NCI-H1048 (cell line): ENCODE data around the gene THSD4.
"Not testable (repeated sequence)": the region's sequence is repeated elsewhere in the genome, so short reads cannot be mapped to it uniquely, and the experiment has no call there.

Source experiments
- DNase-seq: peaks from one replicate; lab custom pipeline; 2025; lab: John Stamatoyannopoulos, UW

THSD4 gene

GRCh38 chr15:71723344-71723743 is 608.1 kb downstream of the THSD4 start:
- DNase-seq, result no peak

GRCh38 chr15:71725207-71725955 is 610.1 kb downstream of the THSD4 start:
- not testable (repeated sequence) for DNase-seq

GRCh38 chr15:71728881-71729280 is 613.6 kb downstream of the THSD4 start:
- DNase-seq, result no peak

GRCh38 chr15:71729319-71729718 is 614.0 kb downstream of the THSD4 start:
- DNase-seq, result no peak

- no peak for DNase-seq
Measured at GRCh38 chr15:71730277-71731144, 615.2 kb downstream of the THSD4 start.

- no peak for DNase-seq
Measured at GRCh38 chr15:71732636-71733035, 617.4 kb downstream of the THSD4 start.

GRCh38 chr15:71733122-71733521 is 617.9 kb downstream of the THSD4 start:
- no peak for DNase-seq

- DNase-seq, result no peak
Measured at GRCh38 chr15:71734709-71735384, 619.6 kb downstream of the THSD4 start.

GRCh38 chr15:71735385-71735757 is 620.1 kb downstream of the THSD4 start:
- DNase-seq, result no peak

- no peak for DNase-seq
Measured at GRCh38 chr15:71736286-71736947, 621.1 kb downstream of the THSD4 start.

- DNase-seq, result no peak
Measured at GRCh38 chr15:71737761-71738160, 622.5 kb downstream of the THSD4 start.

- no peak for DNase-seq
Measured at GRCh38 chr15:71739355-71739754, 624.1 kb downstream of the THSD4 start.

GRCh38 chr15:71742964-71743363 is 627.7 kb downstream of the THSD4 start:
- no peak for DNase-seq

GRCh38 chr15:71743861-71744382 is 628.7 kb downstream of the THSD4 start:
- DNase-seq, result no peak

- no peak for DNase-seq
Measured at GRCh38 chr15:71746719-71747118, 631.4 kb downstream of the THSD4 start.

- no peak for DNase-seq
Measured at GRCh38 chr15:71747128-71748083, 632.1 kb downstream of the THSD4 start.

- no peak for DNase-seq
Measured at GRCh38 chr15:71748293-71748718, 633.0 kb downstream of the THSD4 start.

GRCh38 chr15:71749500-71749899 is 634.2 kb downstream of the THSD4 start:
- DNase-seq, result no peak

- no peak for DNase-seq
Measured at GRCh38 chr15:71752128-71752527, 636.9 kb downstream of the THSD4 start.

- no peak for DNase-seq
Measured at GRCh38 chr15:71752604-71753289, 637.5 kb downstream of the THSD4 start.
